Left ventricle myocardium inferior (tissue), 1 donor: ENCODE results near the gene MTCL1. TPM values are rescaled to one million over a fixed set of nuclear protein-coding genes. Genes with fewer than 3 reads are reported as not detected.

Experiments used
- DNase-seq: peaks from one replicate; pipeline ENCODE4 v3.0.0-alpha.2; 2020
- H3K27ac ChIP-seq: fragments of 200-600 bp; replicated peaks from 2 replicates; pipeline ENCODE4 v1.8.0; 2021
- H3K27me3 ChIP-seq: fragments of 200-600 bp; 2 replicates; pipeline ENCODE4 v1.8.0; 2021; ENCODE audit warnings: low read depth
- H3K36me3 ChIP-seq: fragments of 200-600 bp; 2 replicates; pipeline ENCODE4 v1.8.0; 2021
- H3K4me1 ChIP-seq: fragments of 200-600 bp; 2 replicates; pipeline ENCODE4 v1.8.0; 2021
- H3K4me3 ChIP-seq: fragments of 200-600 bp; 2 replicates; pipeline ENCODE4 v1.8.0; 2021; ENCODE audit warnings: mild to moderate bottlenecking, moderate library complexity
- H3K9me3 ChIP-seq: fragments of 200-600 bp; replicated peaks from 2 replicates; pipeline ENCODE4 v1.8.0; 2021
- intact Hi-C: fragments of 100-400 bp; cut with micrococcal nuclease; formaldehyde crosslinking; loops from one replicate; pipeline ENCODE4 v1.11.0; 2022
- total RNA-seq: library from RNA; stranded (reverse); fragmentation: NEBNext Ultra II Directional; extraction: Animal tissue kit (Norgen Biotek cat#: 25700); gene quantifications from one replicate; pipeline ENCODE4 v1.2.1, GENCODE V29; 2021
- TF ChIP-seq, protein P1 (sequence below): fragments of 200-600 bp; IDR thresholded peaks from 2 replicates; pipeline ENCODE4 v1.8.0; 2021; ENCODE audit warnings: antibody characterized with exemption, mild to moderate bottlenecking, borderline replicate concordance
- donor health status: DM: no; HTN: yes; CAD: no; lungs with severe emphysema.

Gene MTCL1
- total RNA-seq, 1 donor from 2014 or later, result 9.1 TPM

DNA sequence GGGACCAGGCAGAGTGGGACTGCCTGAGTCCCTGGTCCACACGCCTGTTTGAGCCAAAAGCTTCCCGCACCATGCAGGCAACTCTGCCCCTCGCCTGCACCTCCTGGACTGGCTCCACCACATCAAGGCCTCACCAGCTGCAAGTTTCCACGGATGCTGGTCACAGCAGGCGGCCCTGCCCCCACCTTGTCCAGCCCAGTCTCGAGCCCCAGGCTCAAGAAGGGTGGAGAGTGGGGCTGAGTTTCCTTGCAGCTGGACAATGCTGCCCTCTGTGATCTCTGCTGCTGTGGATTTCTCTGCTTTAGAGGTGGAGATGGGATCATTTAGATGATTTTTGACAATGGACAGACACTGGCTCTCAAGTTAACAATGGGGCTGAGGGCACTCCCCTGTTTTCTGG, 74.9 kb downstream of the MTCL1 start:
- DNase-seq, result no peak
- no peak overlapping the region for H3K27ac ChIP-seq
- H3K27me3 ChIP-seq, result no peaks in the 10 kb centered on the region
- intact Hi-C loops, result no loop called here
- H3K9me3 ChIP-seq, result no peaks in the 10 kb centered on the region
- H3K4me3 ChIP-seq, result no peak overlapping the region
- no peaks in the 10 kb centered on the region for H3K4me1 ChIP-seq
- peaks cover 1% of the 10 kb centered on the region for H3K36me3 ChIP-seq
- TF ChIP-seq, protein P1, sequence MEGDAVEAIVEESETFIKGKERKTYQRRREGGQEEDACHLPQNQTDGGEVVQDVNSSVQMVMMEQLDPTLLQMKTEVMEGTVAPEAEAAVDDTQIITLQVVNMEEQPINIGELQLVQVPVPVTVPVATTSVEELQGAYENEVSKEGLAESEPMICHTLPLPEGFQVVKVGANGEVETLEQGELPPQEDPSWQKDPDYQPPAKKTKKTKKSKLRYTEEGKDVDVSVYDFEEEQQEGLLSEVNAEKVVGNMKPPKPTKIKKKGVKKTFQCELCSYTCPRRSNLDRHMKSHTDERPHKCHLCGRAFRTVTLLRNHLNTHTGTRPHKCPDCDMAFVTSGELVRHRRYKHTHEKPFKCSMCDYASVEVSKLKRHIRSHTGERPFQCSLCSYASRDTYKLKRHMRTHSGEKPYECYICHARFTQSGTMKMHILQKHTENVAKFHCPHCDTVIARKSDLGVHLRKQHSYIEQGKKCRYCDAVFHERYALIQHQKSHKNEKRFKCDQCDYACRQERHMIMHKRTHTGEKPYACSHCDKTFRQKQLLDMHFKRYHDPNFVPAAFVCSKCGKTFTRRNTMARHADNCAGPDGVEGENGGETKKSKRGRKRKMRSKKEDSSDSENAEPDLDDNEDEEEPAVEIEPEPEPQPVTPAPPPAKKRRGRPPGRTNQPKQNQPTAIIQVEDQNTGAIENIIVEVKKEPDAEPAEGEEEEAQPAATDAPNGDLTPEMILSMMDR, result no peak

DNA sequence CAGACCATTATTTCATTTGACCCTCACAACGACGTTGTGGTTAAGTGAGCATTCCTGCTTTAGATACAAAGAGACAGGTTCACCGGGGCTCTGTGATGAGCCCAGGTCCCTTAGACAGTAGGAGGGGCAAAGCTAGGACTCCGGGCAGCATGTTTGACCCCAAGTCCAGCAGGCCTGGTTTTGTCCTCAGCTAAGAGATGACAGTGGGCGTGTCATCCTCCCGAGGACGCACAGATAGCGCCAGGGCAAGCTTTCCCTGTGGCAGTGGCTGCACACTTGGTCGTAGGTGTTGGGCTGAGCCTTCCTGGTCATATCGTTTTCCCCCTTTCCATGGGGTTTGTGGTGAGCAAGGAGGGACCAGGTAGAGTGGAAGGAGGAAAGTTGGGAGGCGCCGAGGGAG, 76.3 kb downstream of the MTCL1 start:
- Histone ChIP-seq H3K4me1 (no peaks in the 10 kb centered on the region), H3K27me3 (no peaks in the 10 kb centered on the region), H3K4me3 (no peak overlapping the region), H3K27ac (no peak overlapping the region), H3K9me3 (no peaks in the 10 kb centered on the region), H3K36me3 (peaks cover 3% of the 10 kb centered on the region)
- intact Hi-C loops, result no loop called here
- TF ChIP-seq, protein P1, result no peak
- no peak for DNase-seq

DNA sequence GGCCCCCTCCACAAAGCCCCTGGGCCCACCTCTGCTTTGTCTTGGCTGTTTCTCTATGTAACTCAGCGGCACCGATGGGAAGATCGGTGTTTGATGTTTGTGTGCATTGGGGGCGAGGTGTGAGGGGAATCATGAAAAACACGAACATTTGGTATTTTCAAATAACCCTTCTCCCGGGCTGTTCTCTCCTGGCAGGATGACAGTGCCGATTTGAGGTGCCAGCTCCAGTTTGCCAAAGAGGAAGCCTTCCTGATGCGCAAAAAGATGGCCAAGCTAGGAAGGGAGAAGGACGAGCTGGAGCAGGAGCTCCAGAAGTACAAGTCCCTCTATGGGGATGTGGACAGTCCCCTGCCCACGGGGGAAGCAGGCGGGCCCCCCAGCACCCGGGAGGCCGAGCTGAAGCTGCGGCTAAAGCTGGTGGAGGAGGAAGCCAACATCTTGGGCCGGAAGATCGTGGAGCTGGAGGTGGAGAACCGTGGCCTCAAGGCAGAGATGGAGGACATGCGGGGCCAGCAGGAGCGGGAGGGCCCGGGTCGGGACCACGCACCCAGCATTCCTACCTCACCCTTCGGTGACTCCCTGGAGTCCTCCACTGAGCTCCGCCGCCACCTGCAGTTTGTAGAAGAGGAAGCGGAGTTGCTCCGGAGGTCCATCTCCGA, 78.1 kb downstream of the MTCL1 start:
- no peak overlapping the region for H3K4me3 ChIP-seq

DNA sequence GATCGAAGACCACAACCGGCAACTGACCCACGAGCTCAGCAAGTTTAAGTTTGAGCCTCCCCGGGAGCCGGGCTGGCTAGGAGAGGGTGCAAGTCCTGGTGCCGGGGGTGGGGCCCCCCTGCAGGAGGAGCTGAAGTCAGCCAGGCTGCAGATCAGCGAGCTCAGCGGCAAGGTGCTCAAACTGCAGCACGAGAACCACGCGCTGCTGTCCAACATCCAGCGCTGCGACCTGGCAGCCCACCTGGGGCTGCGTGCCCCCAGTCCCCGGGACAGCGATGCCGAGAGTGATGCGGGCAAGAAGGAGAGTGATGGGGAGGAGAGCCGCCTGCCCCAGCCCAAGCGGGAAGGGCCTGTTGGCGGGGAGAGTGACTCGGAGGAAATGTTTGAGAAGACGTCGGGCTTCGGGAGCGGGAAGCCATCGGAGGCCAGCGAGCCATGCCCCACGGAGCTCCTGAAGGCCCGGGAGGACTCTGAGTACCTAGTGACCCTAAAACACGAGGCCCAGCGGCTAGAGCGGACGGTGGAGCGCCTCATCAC, 78.7 kb downstream of the MTCL1 start:
- Histone ChIP-seq H3K4me1 (no peaks in the 10 kb centered on the region), H3K27ac (no peak overlapping the region), H3K36me3 (peaks cover 3% of the 10 kb centered on the region), H3K4me3 (no peak overlapping the region), H3K9me3 (no peaks in the 10 kb centered on the region), H3K27me3 (no peaks in the 10 kb centered on the region)
- TF ChIP-seq, protein P1, result no peak
- intact Hi-C loops, result no loop called here
- DNase-seq, result no peak

More for the DNA sequence above, 78.1 kb downstream of the MTCL1 start:
- H3K36me3 ChIP-seq, result peaks cover 3% of the 10 kb centered on the region
- DNase-seq, result no peak
- TF ChIP-seq, protein P1, result no peak
- H3K27me3 ChIP-seq, result no peaks in the 10 kb centered on the region
- H3K9me3 ChIP-seq, result no peaks in the 10 kb centered on the region
- no peaks in the 10 kb centered on the region for H3K4me1 ChIP-seq
- H3K27ac ChIP-seq, result no peak overlapping the region
- intact Hi-C loops, result no loop called here

DNA sequence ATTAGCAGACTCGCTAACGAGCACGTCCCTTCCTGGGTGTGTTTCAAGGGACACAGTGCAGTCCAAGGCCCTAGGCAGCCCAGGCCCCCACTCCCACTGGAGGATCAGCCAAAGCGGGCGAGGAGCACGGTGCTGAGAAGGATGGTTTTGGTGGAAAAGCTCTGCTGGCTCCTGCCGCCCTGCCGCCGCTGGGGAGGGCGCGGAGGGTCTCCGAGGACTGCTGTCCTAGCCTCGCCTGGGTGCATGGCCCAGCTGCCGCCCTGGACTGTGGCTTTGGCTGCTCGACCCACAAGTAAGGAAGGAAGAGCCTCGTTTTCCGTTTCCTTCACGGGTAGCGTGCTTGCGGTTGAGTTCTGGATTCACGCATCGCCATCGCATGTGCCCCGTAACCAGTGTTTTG, 79.9 kb downstream of the MTCL1 start:
- Histone ChIP-seq H3K27me3 (no peaks in the 10 kb centered on the region), H3K36me3 (peaks cover 3% of the 10 kb centered on the region), H3K27ac (no peak overlapping the region), H3K9me3 (no peaks in the 10 kb centered on the region), H3K4me3 (no peak overlapping the region), H3K4me1 (no peaks in the 10 kb centered on the region)
- TF ChIP-seq, protein P1, result no peak
- no peak for DNase-seq
- intact Hi-C loops, result no loop called here
